ENCODE results near the gene SORCS2.

Gene SORCS2

GRCh38 chr4:7699031-7699430 is 506.7 kb downstream of the SORCS2 start:
- no peak overlapping the region for H3K27ac ChIP-seq (ENCODE audit: insufficient read depth in 1 of 2, low read depth in 1 of 2, low read length in 2 of 2, poor library complexity in 1 of 2, severe bottlenecking in 2 of 2)
- POLR2A ChIA-PET = no interaction called here
- H3K9me3 ChIP-seq (ENCODE audit: control extremely low read depth in 1 of 5, control insufficient read depth in 4 of 5, insufficient read depth in 2 of 5, low read depth in 1 of 5, low read length in 4 of 5) = no peaks in the 10 kb centered on the region
- H3K4me3 ChIP-seq (ENCODE audit: control insufficient read depth in 1 of 7, extremely low read depth in 1 of 7, insufficient read depth in 4 of 7, low read depth in 2 of 7, low read length in 6 of 7) = no peak overlapping the region
- H3K4me1 ChIP-seq (ENCODE audit: control extremely low read depth in 1 of 4, control insufficient read depth in 4 of 4, insufficient read depth in 4 of 4, low read length in 3 of 4) = peaks cover 0 to 6% (median 1%) of the 10 kb centered on the region in 4 experiments
- CTCF ChIA-PET = no interaction called here
- DNase-seq = no peak
- H3K36me3 ChIP-seq (ENCODE audit: control insufficient read depth in 4 of 4, insufficient read depth in 4 of 4, low read length in 3 of 4) = no peaks in the 10 kb centered on the region
- H3K27me3 ChIP-seq (replicated peaks in 2 of 5; ENCODE audit: control insufficient read depth in 4 of 5, insufficient read depth in 5 of 5, low read length in 4 of 5) = peaks cover 0 to 57% (median 6%) of the 10 kb centered on the region in 5 experiments
- 20% methylated on average over 7 of the region's 8 CpGs for WGBS (ENCODE audit: insufficient coverage)

DNA sequence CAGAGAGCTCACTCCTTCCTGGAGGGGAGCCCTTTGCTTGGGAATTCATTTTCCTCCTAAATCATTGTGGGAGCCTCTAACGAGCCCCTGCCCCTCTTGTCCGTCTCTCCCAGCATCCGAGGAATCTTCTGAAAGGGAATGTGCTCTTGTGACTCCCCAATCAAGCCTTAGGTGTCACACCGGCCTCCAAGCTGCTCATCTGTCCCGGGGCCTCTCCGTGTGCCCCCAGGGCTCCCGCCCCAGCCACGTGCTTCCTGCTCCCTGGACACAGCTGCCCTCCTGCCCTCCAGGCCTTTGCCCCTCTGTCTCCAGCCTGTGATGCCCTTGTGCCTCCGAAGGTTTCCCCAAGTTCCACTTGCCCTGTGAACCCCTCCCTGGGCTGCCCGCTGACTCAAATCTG is 507.5 kb downstream of the SORCS2 start:
- Histone ChIP-seq H3K36me3 (ENCODE audit: control insufficient read depth in 4 of 4, insufficient read depth in 4 of 4, low read length in 3 of 4) (no peaks in the 10 kb centered on the region), H3K9me3 (ENCODE audit: control extremely low read depth in 1 of 5, control insufficient read depth in 4 of 5, insufficient read depth in 2 of 5, low read depth in 1 of 5, low read length in 4 of 5) (no peaks in the 10 kb centered on the region), H3K4me3 (ENCODE audit: control insufficient read depth in 1 of 7, extremely low read depth in 1 of 7, insufficient read depth in 4 of 7, low read depth in 2 of 7, low read length in 6 of 7) (no peak overlapping the region), H3K4me1 (ENCODE audit: control extremely low read depth in 1 of 4, control insufficient read depth in 4 of 4, insufficient read depth in 4 of 4, low read length in 3 of 4) (peaks cover 0 to 6% (median 1%) of the 10 kb centered on the region in 4 experiments), H3K27me3 (replicated peaks in 2 of 5; ENCODE audit: control insufficient read depth in 4 of 5, insufficient read depth in 5 of 5, low read length in 4 of 5) (peaks cover 0 to 56% (median 6%) of the 10 kb centered on the region in 5 experiments), H3K27ac (ENCODE audit: insufficient read depth in 1 of 2, low read depth in 1 of 2, low read length in 2 of 2, poor library complexity in 1 of 2, severe bottlenecking in 2 of 2) (no peak overlapping the region)
- no peak for DNase-seq
- 81% methylated on average over 9 of the region's 10 CpGs for WGBS (ENCODE audit: insufficient coverage)
- ChIA-PET POLR2A (no interaction called here), CTCF (no interaction called here)

DNA sequence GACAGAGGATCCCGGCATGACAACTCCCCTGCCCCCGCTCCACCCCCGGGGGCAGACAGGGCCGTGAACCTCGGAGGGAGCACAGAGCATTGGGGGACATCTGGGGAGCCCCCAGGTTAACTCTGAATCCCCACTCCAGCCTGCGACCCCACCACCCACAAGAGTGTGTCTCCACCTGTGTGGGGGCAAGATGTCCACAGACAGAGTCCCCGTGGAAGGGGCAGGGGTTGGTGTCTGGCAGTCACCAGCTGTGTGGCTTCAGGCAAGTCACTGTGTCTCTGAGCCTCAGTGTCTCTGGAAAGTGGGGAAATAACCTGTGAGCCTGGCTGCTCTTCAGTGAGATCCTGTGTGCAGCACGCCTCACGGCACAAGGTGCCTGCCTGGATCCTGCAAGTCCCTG is 508.3 kb downstream of the SORCS2 start:
- Histone ChIP-seq H3K4me1 (ENCODE audit: control extremely low read depth in 1 of 4, control insufficient read depth in 4 of 4, insufficient read depth in 4 of 4, low read length in 3 of 4) (peaks cover 0 to 6% (median 1%) of the 10 kb centered on the region in 4 experiments), H3K36me3 (ENCODE audit: control insufficient read depth in 4 of 4, insufficient read depth in 4 of 4, low read length in 3 of 4) (no peaks in the 10 kb centered on the region), H3K27ac (ENCODE audit: insufficient read depth in 1 of 2, low read depth in 1 of 2, low read length in 2 of 2, poor library complexity in 1 of 2, severe bottlenecking in 2 of 2) (no peak overlapping the region), H3K27me3 (replicated peaks in 2 of 5; ENCODE audit: control insufficient read depth in 4 of 5, insufficient read depth in 5 of 5, low read length in 4 of 5) (peaks cover 0 to 56% (median 6%) of the 10 kb centered on the region in 5 experiments), H3K9me3 (ENCODE audit: control extremely low read depth in 1 of 5, control insufficient read depth in 4 of 5, insufficient read depth in 2 of 5, low read depth in 1 of 5, low read length in 4 of 5) (no peaks in the 10 kb centered on the region), H3K4me3 (ENCODE audit: control insufficient read depth in 1 of 7, extremely low read depth in 1 of 7, insufficient read depth in 4 of 7, low read depth in 2 of 7, low read length in 6 of 7) (no peak overlapping the region)
- 64% methylated on average over 7 of the region's 9 CpGs for WGBS (ENCODE audit: insufficient coverage)
- ChIA-PET POLR2A (no interaction called here), CTCF (interaction anchor here (1.3 kb wide), 1 partner anchor 10 kb away, joined by 3 read pairs; no protein-coding TSS in a partner anchor)
- no peak for DNase-seq

DNA sequence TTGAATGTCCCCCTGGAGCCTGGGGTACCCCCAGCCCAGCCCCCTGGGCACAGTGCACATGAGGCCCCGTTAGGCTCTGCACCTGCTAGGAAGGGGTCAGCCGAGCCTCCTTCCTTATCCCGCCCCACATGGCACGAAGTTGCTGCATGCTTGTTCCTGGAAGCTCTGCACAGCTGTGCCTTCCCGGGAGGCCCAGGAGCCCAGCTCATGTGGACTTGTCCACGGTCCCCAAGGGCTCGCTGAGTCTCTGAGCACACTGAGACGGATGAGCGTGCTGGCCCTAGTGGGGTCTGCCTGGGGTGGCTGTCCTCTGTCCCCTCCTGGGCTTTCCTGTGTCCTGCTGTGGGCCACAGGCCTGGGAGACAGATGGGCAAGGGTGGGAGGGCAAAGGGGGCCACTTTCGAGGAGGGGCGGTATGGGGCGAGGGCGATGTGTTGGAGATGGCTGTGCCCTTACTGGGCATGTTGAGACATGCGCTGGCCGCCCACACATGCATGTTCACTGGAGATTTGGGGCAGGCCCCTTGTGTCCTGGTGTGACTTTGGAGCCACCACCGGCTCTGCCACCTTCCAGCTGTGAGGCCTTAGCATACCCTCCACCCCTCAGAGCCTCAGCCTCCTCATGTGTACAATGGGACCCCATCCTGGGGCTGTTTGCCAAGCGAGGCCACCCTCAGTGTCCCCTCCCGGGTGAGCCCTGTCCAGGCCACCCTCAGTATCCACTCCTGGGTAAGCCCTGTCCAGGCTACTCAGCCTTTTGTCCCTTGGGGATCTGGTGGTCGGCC is 509.7 kb downstream of the SORCS2 start:
- no peak for DNase-seq
- no peaks in the 10 kb centered on the region for H3K36me3 ChIP-seq (ENCODE audit: control insufficient read depth in 4 of 4, insufficient read depth in 4 of 4, low read length in 3 of 4)
- H3K27me3 ChIP-seq (replicated peaks in 2 of 5; ENCODE audit: control insufficient read depth in 4 of 5, insufficient read depth in 5 of 5, low read length in 4 of 5) = peaks cover 0 to 52% (median 6%) of the 10 kb centered on the region in 5 experiments
- H3K27ac ChIP-seq (ENCODE audit: insufficient read depth in 1 of 2, low read depth in 1 of 2, low read length in 2 of 2, poor library complexity in 1 of 2, severe bottlenecking in 2 of 2) = no peak overlapping the region
- WGBS (ENCODE audit: insufficient coverage) = 89% methylated on average over 19 of the region's 19 CpGs
- H3K4me1 ChIP-seq (ENCODE audit: control extremely low read depth in 1 of 4, control insufficient read depth in 4 of 4, insufficient read depth in 4 of 4, low read length in 3 of 4) = peaks cover 0 to 6% (median 1%) of the 10 kb centered on the region in 4 experiments
- ChIA-PET POLR2A (no interaction called here), CTCF (interaction anchor here (0.9 to 1.3 kb wide), 2 partner anchors 9 to 21 kb away, joined by 3 read pairs; no protein-coding TSS in a partner anchor)
- no peaks in the 10 kb centered on the region for H3K9me3 ChIP-seq (ENCODE audit: control extremely low read depth in 1 of 5, control insufficient read depth in 4 of 5, insufficient read depth in 2 of 5, low read depth in 1 of 5, low read length in 4 of 5)
- no peak overlapping the region for H3K4me3 ChIP-seq (ENCODE audit: control insufficient read depth in 1 of 7, extremely low read depth in 1 of 7, insufficient read depth in 4 of 7, low read depth in 2 of 7, low read length in 6 of 7)

GRCh38 chr4:7703688-7704087 is 511.4 kb downstream of the SORCS2 start:
- DNase-seq = no peak
- Histone ChIP-seq H3K4me1 (ENCODE audit: control extremely low read depth in 1 of 4, control insufficient read depth in 4 of 4, insufficient read depth in 4 of 4, low read length in 3 of 4) (peaks cover 0 to 5% (median 1%) of the 10 kb centered on the region in 4 experiments), H3K36me3 (ENCODE audit: control insufficient read depth in 4 of 4, insufficient read depth in 4 of 4, low read length in 3 of 4) (no peaks in the 10 kb centered on the region), H3K9me3 (ENCODE audit: control extremely low read depth in 1 of 5, control insufficient read depth in 4 of 5, insufficient read depth in 2 of 5, low read depth in 1 of 5, low read length in 4 of 5) (no peaks in the 10 kb centered on the region), H3K27me3 (replicated peaks in 2 of 5; ENCODE audit: control insufficient read depth in 4 of 5, insufficient read depth in 5 of 5, low read length in 4 of 5) (peaks cover 0 to 37% (median 5%) of the 10 kb centered on the region in 5 experiments), H3K4me3 (ENCODE audit: control insufficient read depth in 1 of 7, extremely low read depth in 1 of 7, insufficient read depth in 4 of 7, low read depth in 2 of 7, low read length in 6 of 7) (no peak overlapping the region), H3K27ac (ENCODE audit: insufficient read depth in 1 of 2, low read depth in 1 of 2, low read length in 2 of 2, poor library complexity in 1 of 2, severe bottlenecking in 2 of 2) (no peak overlapping the region)
- WGBS (ENCODE audit: insufficient coverage) = 88% methylated on average over 8 of the region's 8 CpGs
- ChIA-PET CTCF (no interaction called here), POLR2A (no interaction called here)

DNA sequence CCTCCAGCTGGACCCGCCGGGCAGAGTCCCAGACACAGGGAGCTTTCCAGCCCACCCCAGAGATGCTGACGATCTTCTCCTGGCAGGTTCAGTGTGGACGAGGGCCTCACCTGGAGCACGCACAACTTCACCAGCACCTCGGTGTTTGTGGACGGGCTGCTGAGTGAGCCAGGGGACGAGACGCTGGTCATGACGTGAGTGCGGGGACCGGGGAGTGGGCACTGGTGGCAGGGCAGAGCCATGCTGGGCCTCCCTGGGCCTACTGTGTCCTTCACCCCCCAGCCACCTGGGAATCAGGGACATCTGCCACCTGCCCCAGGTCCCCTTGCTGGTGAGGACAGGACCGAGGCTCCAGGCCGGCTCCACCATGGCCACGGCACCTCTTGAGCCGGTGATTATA is 511.8 kb downstream of the SORCS2 start:
- H3K4me1 ChIP-seq (ENCODE audit: control extremely low read depth in 1 of 4, control insufficient read depth in 4 of 4, insufficient read depth in 4 of 4, low read length in 3 of 4) = peaks cover 0 to 1% (median under 1%) of the 10 kb centered on the region in 4 experiments
- no peak for DNase-seq
- no peaks in the 10 kb centered on the region for H3K9me3 ChIP-seq (ENCODE audit: control extremely low read depth in 1 of 5, control insufficient read depth in 4 of 5, insufficient read depth in 2 of 5, low read depth in 1 of 5, low read length in 4 of 5)
- CTCF ChIA-PET = no interaction called here
- H3K4me3 ChIP-seq (ENCODE audit: control insufficient read depth in 1 of 7, extremely low read depth in 1 of 7, insufficient read depth in 4 of 7, low read depth in 2 of 7, low read length in 6 of 7) = no peak overlapping the region
- 95% methylated on average over 16 of the region's 16 CpGs for WGBS (ENCODE audit: insufficient coverage)
- POLR2A ChIA-PET = no interaction called here
- H3K36me3 ChIP-seq (ENCODE audit: control insufficient read depth in 4 of 4, insufficient read depth in 4 of 4, low read length in 3 of 4) = no peaks in the 10 kb centered on the region
- H3K27ac ChIP-seq (ENCODE audit: insufficient read depth in 1 of 2, low read depth in 1 of 2, low read length in 2 of 2, poor library complexity in 1 of 2, severe bottlenecking in 2 of 2) = no peak overlapping the region
- peaks cover 0 to 36% (median 5%) of the 10 kb centered on the region in 5 experiments for H3K27me3 ChIP-seq (replicated peaks in 2 of 5; ENCODE audit: control insufficient read depth in 4 of 5, insufficient read depth in 5 of 5, low read length in 4 of 5)

- DNase-seq = no peak
- H3K4me1 ChIP-seq (ENCODE audit: control extremely low read depth in 1 of 4, control insufficient read depth in 4 of 4, insufficient read depth in 4 of 4, low read length in 3 of 4) = no peaks in the 10 kb centered on the region
- H3K27ac ChIP-seq (ENCODE audit: insufficient read depth in 1 of 2, low read depth in 1 of 2, low read length in 2 of 2, poor library complexity in 1 of 2, severe bottlenecking in 2 of 2) = no peak overlapping the region
- ChIA-PET CTCF (no interaction called here), POLR2A (no interaction called here)
- 92% methylated on average over 19 of the region's 19 CpGs for WGBS (ENCODE audit: insufficient coverage)
- no peak overlapping the region for H3K4me3 ChIP-seq (ENCODE audit: control insufficient read depth in 1 of 7, extremely low read depth in 1 of 7, insufficient read depth in 4 of 7, low read depth in 2 of 7, low read length in 6 of 7)
- no peaks in the 10 kb centered on the region for H3K36me3 ChIP-seq (ENCODE audit: control insufficient read depth in 4 of 4, insufficient read depth in 4 of 4, low read length in 3 of 4)
- no peaks in the 10 kb centered on the region for H3K9me3 ChIP-seq (ENCODE audit: control extremely low read depth in 1 of 5, control insufficient read depth in 4 of 5, insufficient read depth in 2 of 5, low read depth in 1 of 5, low read length in 4 of 5)
- H3K27me3 ChIP-seq (replicated peaks in 2 of 5; ENCODE audit: control insufficient read depth in 4 of 5, insufficient read depth in 5 of 5, low read length in 4 of 5) = peaks cover 0 to 33% (median 6%) of the 10 kb centered on the region in 5 experiments
Observed at GRCh38 chr4:7704625-7705024, 512.3 kb downstream of the SORCS2 start.

Measured in common myeloid progenitor, CD34-positive (primary cell).